HG03103 (cell line): ENCODE measurements around the gene EXOSC1.
"Not testable (repeated sequence)": the region's sequence is repeated elsewhere in the genome, so short reads cannot be mapped to it uniquely, and the experiment has no call there.

Experiments
- ATAC-seq: cut with Tn5 transposase; IDR thresholded peaks from one replicate; pipeline ENCODE4 v1.9.1; 2021; ENCODE audit warnings: low read depth; ENCODE audit not compliant: unreplicated experiment

EXOSC1 gene

DNA sequence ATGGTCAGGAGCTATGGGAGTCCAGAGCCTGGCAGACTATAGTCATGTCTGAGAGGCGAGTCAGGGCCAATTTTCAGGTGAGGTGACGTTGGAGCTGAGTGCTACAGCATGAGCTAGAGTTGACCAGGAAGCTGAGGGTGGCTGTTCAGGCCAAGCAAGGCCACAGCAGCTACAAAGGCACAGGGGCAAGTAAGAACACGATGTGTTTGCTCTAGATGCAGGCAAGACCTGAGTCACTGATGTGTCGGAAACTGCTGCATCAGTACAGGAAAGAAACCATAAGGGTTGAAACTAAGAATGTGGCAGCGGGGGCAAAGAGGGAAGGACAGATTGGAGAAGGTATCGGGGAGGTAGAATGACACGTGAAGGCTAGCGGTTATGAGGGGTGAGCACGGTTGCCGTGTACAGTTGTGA is 32.9 kb downstream of the EXOSC1 start:
- no peak for ATAC-seq

DNA sequence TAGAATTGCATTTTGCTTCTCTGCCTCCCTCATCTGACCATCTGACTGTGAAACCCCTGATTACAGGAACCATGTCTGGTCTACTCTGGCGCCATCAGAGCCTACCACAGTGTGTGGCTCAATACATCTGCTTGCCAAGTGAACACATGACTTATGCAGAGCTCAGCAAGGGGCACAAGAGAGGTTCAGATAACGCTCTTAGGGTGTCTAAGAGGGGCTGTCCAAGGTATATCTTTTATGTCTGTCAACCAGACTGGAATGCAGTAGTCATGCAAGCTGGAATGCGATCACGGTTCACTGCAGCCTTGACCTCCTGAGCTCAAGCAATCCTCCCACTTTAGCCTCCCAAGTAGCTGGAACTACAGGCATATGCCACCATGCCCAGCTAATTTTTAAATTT is 34.4 kb downstream of the EXOSC1 start:
- ATAC-seq: no peak

DNA sequence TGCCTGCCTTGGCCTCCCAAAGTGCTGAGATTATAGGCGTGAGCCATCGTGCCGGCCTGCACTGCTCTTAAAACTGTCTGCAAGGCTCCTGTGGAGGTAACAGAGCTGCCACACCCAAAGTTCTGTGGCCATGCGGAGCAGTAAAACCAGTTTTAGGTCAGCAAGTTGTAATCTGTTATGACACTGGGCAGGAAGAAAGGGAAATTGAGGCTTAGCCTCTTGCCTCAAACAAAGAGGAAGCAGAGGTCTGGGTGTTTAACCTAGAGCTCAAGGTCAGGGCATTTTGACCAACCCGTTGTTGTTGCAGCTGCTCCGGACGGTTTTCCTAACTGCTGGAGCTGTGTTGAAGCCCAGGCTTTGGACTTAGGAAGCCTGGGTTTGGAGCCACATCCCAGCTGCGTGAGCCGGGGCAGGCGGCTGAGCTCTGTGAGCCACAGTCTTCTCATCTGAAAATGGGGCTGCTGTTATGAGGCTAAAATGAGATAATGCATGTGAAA is 37.3 kb downstream of the EXOSC1 start:
- ATAC-seq: no peak

DNA sequence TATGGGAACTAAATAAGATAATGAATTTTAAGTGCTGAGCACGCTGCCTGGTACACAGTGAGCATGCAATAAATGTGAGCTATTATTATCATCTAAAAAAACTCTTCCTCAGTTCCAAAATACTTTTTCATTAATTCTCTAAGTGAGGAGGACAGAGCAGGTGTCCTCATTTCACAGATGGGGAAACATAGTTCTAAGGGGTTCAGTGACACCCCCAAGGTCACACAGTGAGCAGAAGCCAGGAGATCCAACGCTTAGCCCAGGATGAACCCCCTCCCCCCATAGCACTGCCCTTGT is 37.9 kb downstream of the EXOSC1 start:
- ATAC-seq: no peak

DNA sequence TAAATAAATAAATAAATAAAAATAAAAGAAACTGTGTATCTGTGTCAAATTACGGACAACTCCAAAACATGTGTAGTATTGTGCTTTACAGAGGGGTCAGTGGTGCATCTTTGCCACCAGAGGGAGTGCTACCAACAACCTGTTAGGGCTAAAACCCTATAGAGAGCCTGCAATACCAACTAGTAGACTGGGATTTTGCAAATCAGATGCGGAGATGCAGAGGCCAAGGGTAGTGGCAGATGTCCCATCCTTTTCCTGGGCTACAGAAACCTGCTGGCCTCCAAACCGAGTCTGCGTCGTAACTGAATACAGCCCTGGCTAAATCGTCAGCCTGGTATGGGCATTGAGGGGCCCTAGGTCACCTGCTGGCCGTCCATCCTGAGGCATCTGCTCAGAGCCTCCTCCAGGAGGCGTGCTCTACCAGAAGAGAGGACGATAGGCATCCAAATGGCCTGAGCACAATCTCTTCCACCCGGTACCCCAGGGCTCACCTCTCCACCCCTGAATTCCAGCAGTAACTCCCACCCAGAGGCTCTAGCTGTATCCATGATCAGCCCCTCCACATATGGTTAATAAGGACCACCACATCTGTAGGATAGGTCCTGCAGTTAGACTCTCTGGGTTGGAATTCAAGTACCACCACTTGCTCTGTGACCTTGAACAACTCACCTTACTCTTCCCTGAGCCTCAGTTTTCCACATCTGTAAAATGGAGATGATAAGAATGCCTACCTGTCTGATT is 38.4 kb downstream of the EXOSC1 start:
- ATAC-seq: peak; percentile 76

DNA sequence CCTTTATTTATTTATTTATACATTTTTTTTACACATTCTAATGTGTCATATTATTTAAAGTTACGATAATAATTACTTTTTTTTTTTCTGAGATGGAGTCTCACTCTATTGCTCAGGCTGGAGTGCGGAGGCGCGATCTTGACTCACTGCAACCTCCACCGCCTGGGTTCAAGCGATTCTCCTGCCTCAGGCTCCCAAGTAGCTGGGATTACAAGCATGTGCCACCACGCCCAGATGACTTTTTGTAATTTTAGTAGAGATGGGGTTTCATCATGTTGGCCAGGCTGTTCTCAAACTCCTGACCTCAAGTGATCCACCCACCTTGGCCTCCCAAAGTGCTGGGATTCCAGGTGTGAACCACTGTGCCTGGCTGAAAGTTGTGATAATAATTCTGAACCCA is 39.3 kb downstream of the EXOSC1 start:
- not testable (repeated sequence) for ATAC-seq

DNA sequence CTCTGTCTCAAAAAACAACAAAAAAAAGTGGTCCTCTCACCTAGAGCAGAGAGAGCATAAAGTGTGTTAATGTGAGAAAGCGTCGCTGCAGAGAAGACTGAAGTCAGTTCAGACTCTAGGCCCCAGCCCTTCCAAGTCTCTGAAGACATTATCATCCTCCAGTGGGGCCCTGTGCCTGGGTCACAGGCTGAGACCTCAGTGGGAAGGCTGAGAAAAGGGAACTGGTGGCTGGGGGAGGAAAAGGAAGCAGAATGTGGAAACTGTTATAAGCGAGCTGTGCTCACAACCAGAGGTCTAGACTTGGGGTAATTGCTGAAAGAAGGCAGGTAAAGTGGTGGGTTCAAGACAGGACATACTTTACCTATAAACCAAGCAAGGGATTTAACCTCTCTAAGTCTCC is 39.7 kb downstream of the EXOSC1 start:
- ATAC-seq: no peak

DNA sequence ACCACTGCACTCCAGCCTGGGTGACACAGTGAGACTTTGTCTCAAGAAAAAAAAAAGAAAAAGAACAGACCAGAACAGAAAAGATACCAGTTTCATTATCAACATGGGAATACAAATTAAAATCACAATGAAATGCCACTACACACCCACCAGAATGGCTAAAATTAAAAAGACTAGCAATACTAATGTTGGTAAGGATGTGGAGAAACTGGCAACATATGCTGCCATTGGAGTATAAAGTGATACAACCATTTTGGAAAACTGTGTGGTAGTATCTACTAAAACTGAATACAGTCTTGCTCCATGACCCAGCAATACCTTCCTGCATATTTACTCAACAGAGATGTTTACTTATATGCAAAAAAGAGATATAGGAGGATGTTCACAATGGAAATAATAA is 41.8 kb downstream of the EXOSC1 start:
- ATAC-seq: no peak

DNA sequence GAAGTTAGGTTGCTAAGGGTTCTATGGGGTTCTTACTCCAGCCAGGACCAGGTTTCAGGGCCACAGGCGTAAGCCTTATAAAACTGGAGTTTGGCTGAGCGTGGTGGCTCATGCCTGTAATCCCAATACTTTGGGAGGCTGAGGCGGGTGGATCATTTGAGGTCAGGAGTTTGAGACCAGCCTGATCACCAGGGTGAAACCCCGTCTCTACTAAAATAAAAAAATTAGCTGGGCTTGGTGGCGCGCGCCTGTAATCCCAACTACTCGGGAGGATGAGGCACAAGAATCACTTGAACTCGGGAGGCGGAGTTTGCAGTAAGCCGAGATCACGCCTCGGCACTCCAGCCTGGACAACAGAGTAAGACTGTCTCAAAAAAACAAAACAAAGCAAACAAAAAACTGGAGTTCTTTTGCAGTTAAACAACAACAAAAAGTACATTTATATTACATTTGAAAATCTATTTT is 44.3 kb downstream of the EXOSC1 start:
- ATAC-seq: no peak

DNA sequence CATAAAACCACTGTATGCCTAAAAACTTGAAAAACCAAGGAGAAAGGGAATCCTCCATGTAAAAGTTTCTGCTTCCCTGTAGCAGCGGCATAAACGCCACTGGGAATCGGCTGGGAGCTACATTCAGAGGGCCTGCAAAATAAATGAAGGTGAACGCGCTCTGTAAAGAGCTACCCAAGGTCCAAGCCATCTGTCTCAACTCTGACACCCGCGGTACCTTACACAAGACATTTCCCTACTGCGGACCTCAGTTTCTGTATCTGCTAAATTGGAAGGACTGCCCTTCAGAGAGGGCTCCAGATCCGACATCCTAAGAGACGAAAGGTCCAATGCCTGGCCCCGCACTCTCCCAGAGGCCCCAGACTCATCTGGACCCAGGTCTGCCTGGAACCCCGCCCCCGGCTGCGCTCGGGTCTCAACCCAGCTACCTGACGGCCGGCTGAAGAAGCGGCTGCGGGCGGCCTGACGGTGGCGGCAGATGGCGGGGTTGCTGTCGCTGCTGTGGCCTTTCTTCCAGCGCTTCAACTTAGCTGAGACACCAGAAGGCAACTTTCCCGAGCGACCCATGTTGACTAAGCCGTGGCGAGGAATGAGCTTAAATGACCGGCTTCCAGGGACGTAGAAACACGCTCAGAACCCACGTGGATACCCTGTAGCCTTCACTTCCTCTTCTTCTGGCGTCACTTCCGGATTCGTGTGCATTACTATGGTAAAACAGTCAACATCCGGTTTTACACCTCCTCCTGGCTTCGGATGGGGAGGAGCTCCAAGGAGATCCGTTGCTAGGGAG is 44.9 kb downstream of the EXOSC1 start, which contains the start of gene RRP12:
Gene RRP12 (minus strand): TSS at position 676 of the 790 bp plus-strand sequence. CDS start 109 bp downstream, at position 567.
- ATAC-seq: peak; percentile 95

DNA sequence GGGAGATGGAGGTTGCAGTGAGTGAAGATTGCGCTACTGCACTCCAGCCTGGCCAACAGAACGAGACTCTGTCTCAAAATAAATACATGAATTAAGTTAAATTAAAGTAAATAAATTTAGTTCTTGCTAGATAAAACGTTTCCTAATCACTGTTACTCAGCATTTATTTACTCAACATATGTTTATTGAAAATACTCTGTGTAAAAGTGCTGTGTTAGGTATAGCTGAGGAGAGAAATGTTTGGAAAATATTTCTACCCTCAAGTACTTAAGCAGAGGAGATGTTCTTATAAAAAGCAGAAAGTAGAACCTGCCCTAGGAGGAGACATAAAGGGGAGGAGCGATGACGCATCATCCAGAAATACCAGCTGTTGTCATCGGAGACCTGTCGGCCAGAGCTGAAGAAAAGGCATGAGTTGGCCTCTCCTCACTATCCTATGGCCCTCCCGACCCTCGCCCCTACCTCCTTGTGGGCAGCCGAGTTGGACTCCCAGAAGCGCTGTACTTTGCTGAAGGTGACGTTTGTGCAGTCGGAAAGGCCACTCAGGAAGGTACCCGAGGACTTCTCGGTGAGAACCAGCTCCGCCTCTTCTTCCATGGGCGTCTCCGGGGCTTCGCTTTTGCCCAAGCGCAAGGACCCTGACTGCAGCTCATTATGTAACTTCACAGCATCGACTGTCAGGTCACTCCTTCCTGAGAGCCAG is 45.8 kb downstream of the EXOSC1 start:
- no peak for ATAC-seq

DNA sequence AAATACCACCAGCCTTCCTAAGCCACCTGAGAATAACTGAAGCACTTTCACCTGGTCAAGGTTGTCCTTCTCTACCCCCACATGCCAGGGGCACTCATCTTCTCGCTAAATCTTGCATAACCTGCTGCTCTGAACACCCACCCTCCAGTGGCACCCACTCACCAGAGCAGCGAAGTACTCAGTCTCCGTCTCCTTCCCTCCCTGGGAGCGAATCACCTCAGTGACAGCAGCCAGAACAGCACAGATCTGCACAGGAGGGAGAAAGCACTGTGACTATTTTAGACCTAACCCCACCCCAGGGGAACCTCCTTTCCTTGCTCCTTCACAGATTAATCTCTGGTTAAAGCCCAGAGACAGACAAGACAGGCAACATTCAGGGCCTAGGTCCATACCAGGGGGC is 49.8 kb downstream of the EXOSC1 start:
- no peak for ATAC-seq

DNA sequence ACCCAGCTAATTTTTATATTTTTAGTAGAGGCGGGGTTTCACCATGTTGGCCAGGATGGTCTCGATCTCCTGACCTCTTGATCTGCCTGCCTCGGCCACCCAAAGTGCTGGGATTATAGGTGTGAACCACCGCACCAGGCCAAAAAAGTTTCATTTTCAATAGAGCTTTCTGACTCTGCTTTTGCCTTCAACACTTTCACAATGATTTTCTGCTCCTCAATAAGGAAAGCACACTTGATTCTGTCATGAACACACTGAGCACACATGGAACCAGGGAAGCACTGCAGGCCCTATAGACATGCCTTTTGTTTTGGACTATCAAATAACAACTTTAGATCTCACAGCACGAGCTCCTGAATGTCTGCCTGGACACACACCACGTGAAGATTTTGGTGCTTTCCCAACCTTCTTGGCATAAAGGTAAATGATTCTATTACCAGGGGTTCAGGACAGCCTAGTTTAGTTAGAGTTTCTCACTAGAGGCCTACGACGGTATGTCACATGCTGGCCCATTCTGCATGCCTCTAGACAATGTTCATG is 52.7 kb downstream of the EXOSC1 start:
- no peak for ATAC-seq

DNA sequence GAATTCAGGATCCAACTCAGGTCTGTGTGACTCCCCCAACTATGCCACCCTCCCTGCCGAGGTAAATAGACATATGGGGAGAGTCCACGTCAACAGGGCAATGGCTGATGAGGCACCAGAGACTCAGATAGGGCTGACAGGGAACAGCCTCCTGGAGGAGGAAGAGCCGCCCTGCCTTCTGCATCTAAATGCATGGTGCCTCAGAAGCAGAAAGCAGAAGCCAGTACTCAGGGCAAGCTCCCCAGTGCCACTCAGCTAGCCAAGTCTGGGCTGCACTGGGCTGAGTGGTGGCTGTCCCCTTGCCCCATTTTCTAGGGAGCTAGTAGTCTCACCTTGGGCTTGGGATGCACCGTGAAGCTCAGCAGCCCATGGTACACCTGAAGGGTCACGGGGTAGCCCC is 55.7 kb downstream of the EXOSC1 start:
- no peak for ATAC-seq

DNA sequence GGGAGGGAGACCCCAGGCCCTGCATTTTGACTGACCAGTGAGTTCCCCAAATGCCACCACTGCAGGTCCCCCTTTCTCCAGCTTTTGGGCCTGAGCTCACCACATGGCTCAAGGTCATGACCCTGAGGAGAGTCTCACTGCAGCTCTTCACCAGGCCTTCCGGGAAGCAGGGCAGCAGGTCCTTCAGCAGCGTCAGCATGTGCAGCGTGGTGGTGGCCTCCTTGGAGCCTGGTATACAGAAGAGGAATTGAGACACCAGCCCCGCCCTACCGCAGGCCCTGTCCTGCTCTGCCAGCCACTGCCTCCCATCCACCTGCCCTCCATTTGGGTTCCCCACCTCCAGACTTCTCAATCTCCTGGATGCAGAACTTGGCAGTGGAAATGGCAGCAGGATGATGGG is 57.7 kb downstream of the EXOSC1 start:
- ATAC-seq: no peak
